Naive thymus-derived CD4-positive, alpha-beta T cell (primary cell): ENCODE results near the gene RNF114. TPM values are rescaled to one million over a fixed set of nuclear protein-coding genes. Genes with fewer than 3 reads are reported as not detected.
A peak's percentile ranks its signal among the peaks of the same experiment; 100 is the strongest.

ENCODE experiments used
- ATAC-seq: fragments of 150-1000 bp; cut with Tn5 transposase; 2 replicates; pipeline ENCODE4 v1.10.0; 2021; ENCODE audit warnings: mild to moderate bottlenecking, moderate library complexity
- CTCF ChIA-PET: fragments of 350-600 bp; sonication (Branson Sonifier 250); formaldehyde crosslinking; loops from one replicate; lab custom pipeline; 2021; ENCODE audit warnings: antibody characterized with exemption; lab: Charles Lee
- POLR2A ChIA-PET: fragments of 350-600 bp; sonication (Branson Sonifier 250); formaldehyde crosslinking; loops from one replicate; lab custom pipeline; 2021; ENCODE audit warnings: antibody characterized with exemption, inconsistent platforms; lab: Charles Lee
- DNase-seq, 9 donors: peaks; one replicate each; pipeline versions ENCODE4 v3.0.0 to v3.0.0-alpha.2; 2020 to 2022; ENCODE audit warnings: mixed read lengths in 1 of 9
- H3K27ac ChIP-seq: one replicate; pipeline ENCODE4 v1.7.0; 2013; ENCODE audit warnings: mild to moderate bottlenecking, low read depth, low read length, moderate library complexity
- H3K27me3 ChIP-seq, 2 donors: one replicate each; pipeline ENCODE4 v1.7.0; 2013; ENCODE audit warnings: low read length in 2 of 2, mild to moderate bottlenecking in 2 of 2, moderate library complexity in 2 of 2; ENCODE audit not compliant: control insufficient read depth in 2 of 2, insufficient read depth in 2 of 2
- H3K36me3 ChIP-seq, 3 experiments: 1 replicate in 2 of 3; 2 replicates in 1 of 3; pipeline ENCODE4 v1.7.0; 2013; ENCODE audit warnings: low read length in 3 of 3, mild to moderate bottlenecking in 3 of 3, moderate library complexity in 1 of 3; ENCODE audit not compliant: insufficient read depth in 3 of 3, control insufficient read depth in 2 of 3
- H3K4me1 ChIP-seq, 2 donors: one replicate each; pipeline ENCODE4 v1.7.0; 2013; ENCODE audit warnings: low read length in 2 of 2, mild to moderate bottlenecking in 2 of 2, moderate library complexity in 1 of 2; ENCODE audit not compliant: control insufficient read depth in 2 of 2, insufficient read depth in 2 of 2
- H3K4me3 ChIP-seq: 2 replicates; pipeline ENCODE4 v1.7.0; 2013; ENCODE audit warnings: mild to moderate bottlenecking, low read length
- H3K9me3 ChIP-seq, 3 experiments: 1 replicate in 2 of 3; 2 replicates in 1 of 3; pipeline ENCODE4 v1.7.0; 2013; ENCODE audit warnings: low read length in 3 of 3; ENCODE audit not compliant: control insufficient read depth in 2 of 3
- H3K27ac Mint-ChIP-seq, 9 donors: one replicate each; pipeline ENCODE4 v1.8.0; 2020 to 2022; ENCODE audit warnings: mixed read lengths in 9 of 9, mild to moderate bottlenecking in 8 of 9, moderate library complexity in 5 of 9, inconsistent platforms in 2 of 9
- H3K27me3 Mint-ChIP-seq, 5 donors: one replicate each; pipeline ENCODE4 v1.8.0; 2021 to 2022; ENCODE audit warnings: mixed read lengths in 5 of 5, mild to moderate bottlenecking in 1 of 5
- H3K36me3 Mint-ChIP-seq, 5 donors: one replicate each; pipeline ENCODE4 v1.8.0; 2020 to 2022; ENCODE audit warnings: mixed read lengths in 5 of 5, mild to moderate bottlenecking in 3 of 5, inconsistent platforms in 1 of 5
- H3K4me1 Mint-ChIP-seq, 7 donors: one replicate each; pipeline ENCODE4 v1.8.0; 2020 to 2022; ENCODE audit warnings: mixed read lengths in 7 of 7, mild to moderate bottlenecking in 3 of 7, inconsistent platforms in 1 of 7
- H3K4me3 Mint-ChIP-seq, 10 donors: one replicate each; pipeline ENCODE4 v1.8.0; 2020 to 2022; ENCODE audit warnings: mild to moderate bottlenecking in 10 of 10, mixed read lengths in 10 of 10, moderate library complexity in 6 of 10, inconsistent platforms in 2 of 10
- H3K9me3 Mint-ChIP-seq, 11 donors: one replicate each; pipeline ENCODE4 v1.8.0; 2020 to 2022; ENCODE audit warnings: mixed read lengths in 11 of 11, mild to moderate bottlenecking in 4 of 11, inconsistent platforms in 1 of 11, moderate library complexity in 1 of 11
- intact Hi-C, 2 donors: fragments of 100-400 bp; cut with micrococcal nuclease; formaldehyde crosslinking; loops; one replicate each; pipeline ENCODE4 v1.15.1; 2023
- polyA plus RNA-seq, 2 donors: library from polyadenylated mRNA; unstranded; fragments of 300-500 nt; fragmentation: Illumina TruSeq; gene quantifications; one replicate each; pipeline ENCODE4 v1.2.3, GENCODE V29; 2021
- total RNA-seq, 6 experiments: library from RNA in 5 of 6; stranded (reverse) in 5 of 6; gene quantifications; 1 replicate in 5 of 6; 2 replicates in 1 of 6; pipeline ENCODE4 v1.2.3 and lab custom pipeline; 2021 to 2026

Gene RNF114
- total and polyA plus RNA-seq, 7 experiments from 2014 or later = 67.1 to 143 (median 106) TPM

GRCh38 chr20:49987015-49987867, 51.0 kb downstream of the RNF114 start:
- H3K27me3 Mint-ChIP-seq = peaks cover 0 to 14% (median 0%) of the 10 kb centered on the region in 5 donors
- POLR2A ChIA-PET = no interaction called here
- H3K9me3 Mint-ChIP-seq = no peaks in the 10 kb centered on the region
- H3K4me3 Mint-ChIP-seq = no peak overlapping the region
- H3K27ac Mint-ChIP-seq = no peak overlapping the region
- Histone ChIP-seq H3K27me3 (no peaks in the 10 kb centered on the region), H3K36me3 (no peaks in the 10 kb centered on the region), H3K27ac (no peak overlapping the region), H3K4me1 (peaks cover 7 to 8% of the 10 kb centered on the region in 2 donors), H3K9me3 (no peaks in the 10 kb centered on the region), H3K4me3 (no peak overlapping the region)
- DNase-seq (no peak), ATAC-seq (no peak)
- H3K36me3 Mint-ChIP-seq = no peaks in the 10 kb centered on the region
- CTCF ChIA-PET = interaction anchor here (0.9 kb wide), 1 partner anchor 84 kb away, joined by 3 read pairs; no protein-coding TSS in a partner anchor
- H3K4me1 Mint-ChIP-seq = peaks cover 1 to 15% (median 10%) of the 10 kb centered on the region in 7 donors
- intact Hi-C loops = no loop called here

GRCh38 chr20:49987868-49988690, 51.9 kb downstream of the RNF114 start:
- ChIA-PET POLR2A (no interaction called here), CTCF (interaction anchor here (0.6 to 1.2 kb wide), 4 partner anchors 10 to 248 kb away, joined by 3 to 7 read pairs (median 5); no protein-coding TSS in a partner anchor)
- Histone ChIP-seq H3K36me3 (no peaks in the 10 kb centered on the region), H3K27me3 (no peaks in the 10 kb centered on the region), H3K4me3 (no peak overlapping the region), H3K4me1 (peaks cover 4% of the 10 kb centered on the region in 2 donors), H3K9me3 (no peaks in the 10 kb centered on the region), H3K27ac (no peak overlapping the region)
- Mint-ChIP-seq H3K4me1 (peaks cover 0 to 12% (median 6%) of the 10 kb centered on the region in 7 donors), H3K4me3 (no peak overlapping the region), H3K36me3 (no peaks in the 10 kb centered on the region), H3K27ac (no peak overlapping the region), H3K9me3 (no peaks in the 10 kb centered on the region), H3K27me3 (peaks cover 0 to 13% (median 0%) of the 10 kb centered on the region in 5 donors)
- intact Hi-C loops = no loop called here
- ATAC-seq (no peak), DNase-seq (no peak)

GRCh38 chr20:49989234-49990065, 53.3 kb downstream of the RNF114 start:
- ChIA-PET POLR2A (no interaction called here), CTCF (interaction anchor here (0.8 to 1.2 kb wide), 3 partner anchors 11 to 81 kb away, joined by 3 to 7 read pairs (median 6); no protein-coding TSS in a partner anchor)
- Mint-ChIP-seq H3K9me3 (no peaks in the 10 kb centered on the region), H3K4me1 (peaks cover 0 to 5% (median 0%) of the 10 kb centered on the region in 7 donors), H3K4me3 (no peak overlapping the region), H3K27me3 (peaks cover 0 to 9% (median 0%) of the 10 kb centered on the region in 5 donors), H3K36me3 (no peaks in the 10 kb centered on the region), H3K27ac (no peak overlapping the region)
- Histone ChIP-seq H3K27ac (no peak overlapping the region), H3K9me3 (no peaks in the 10 kb centered on the region), H3K4me3 (no peak overlapping the region), H3K36me3 (no peaks in the 10 kb centered on the region), H3K27me3 (no peaks in the 10 kb centered on the region), H3K4me1 (no peaks in the 10 kb centered on the region)
- peak; percentile 25 for ATAC-seq
- intact Hi-C loops = no loop called here
- no peak for DNase-seq

- ATAC-seq = no peak
- no peaks in the 10 kb centered on the region for H3K9me3 Mint-ChIP-seq
These were observed 54.1 kb downstream of the RNF114 start for GRCh38 chr20:49990271-49990720.

GRCh38 chr20:49993301-49993751, 57.1 kb downstream of the RNF114 start:
- POLR2A ChIA-PET = no interaction called here
- no peaks in the 10 kb centered on the region for H3K9me3 Mint-ChIP-seq
- peaks cover 0 to 13% (median 0%) of the 10 kb centered on the region in 5 donors for H3K27me3 Mint-ChIP-seq
- H3K4me3 Mint-ChIP-seq = no peak overlapping the region
- H3K27ac ChIP-seq = no peak overlapping the region
- no peaks in the 10 kb centered on the region for H3K36me3 Mint-ChIP-seq
- no peaks in the 10 kb centered on the region for H3K4me1 ChIP-seq
- H3K27ac Mint-ChIP-seq = no peak overlapping the region
- DNase-seq (no peak), ATAC-seq (peak; percentile 77)
- intact Hi-C loops = no loop called here
- no peak overlapping the region for H3K4me3 ChIP-seq
- peaks cover 0 to 5% (median 0%) of the 10 kb centered on the region in 7 donors for H3K4me1 Mint-ChIP-seq
- H3K36me3 ChIP-seq = no peaks in the 10 kb centered on the region
- CTCF ChIA-PET = interaction anchor here (0.6 to 0.9 kb wide), 3 partner anchors 14 to 43 kb away, joined by 3 to 5 read pairs (median 3); no protein-coding TSS in a partner anchor
- no peaks in the 10 kb centered on the region for H3K27me3 ChIP-seq
- H3K9me3 ChIP-seq = no peaks in the 10 kb centered on the region

More at GRCh38 chr20:49990271-49990720, 54.1 kb downstream of the RNF114 start:
- H3K4me1 ChIP-seq = no peaks in the 10 kb centered on the region
- no peaks in the 10 kb centered on the region for H3K36me3 ChIP-seq
- no peaks in the 10 kb centered on the region for H3K9me3 ChIP-seq
- H3K27me3 ChIP-seq = no peaks in the 10 kb centered on the region
- no peak overlapping the region for H3K4me3 ChIP-seq
- H3K27ac ChIP-seq = no peak overlapping the region
- CTCF ChIA-PET = interaction anchor here (1.2 to 1.3 kb wide), 2 partner anchors 11 to 79 kb away, joined by 3 read pairs; no protein-coding TSS in a partner anchor
- peaks cover 0 to 9% (median 0%) of the 10 kb centered on the region in 5 donors for H3K27me3 Mint-ChIP-seq
- H3K27ac Mint-ChIP-seq = no peak overlapping the region
- peaks cover 0 to 5% (median 0%) of the 10 kb centered on the region in 7 donors for H3K4me1 Mint-ChIP-seq
- DNase-seq = no peak
- H3K4me3 Mint-ChIP-seq = no peak overlapping the region
- intact Hi-C loops = no loop called here
- H3K36me3 Mint-ChIP-seq = no peaks in the 10 kb centered on the region
- POLR2A ChIA-PET = no interaction called here
